Stimulated activated CD4-positive, alpha-beta T cell treated with anti-CD3 and anti-CD28 coated beads, Interleukin-1b, Interleukin-23, amount 100 ng/mL, for 1 hour (primary cell): Measurements from ENCODE around the gene PSPC1.
"Not testable (repeated sequence)": the region's sequence is repeated elsewhere in the genome, so short reads cannot be mapped to it uniquely, and the experiment has no call there.

Experiments
- DNase-seq, 2 donors: peaks; one replicate each; pipeline ENCODE4 v3.0.0-alpha.2; 2020; ENCODE audit warnings: low read depth in 2 of 2

The PSPC1 gene, protein sequence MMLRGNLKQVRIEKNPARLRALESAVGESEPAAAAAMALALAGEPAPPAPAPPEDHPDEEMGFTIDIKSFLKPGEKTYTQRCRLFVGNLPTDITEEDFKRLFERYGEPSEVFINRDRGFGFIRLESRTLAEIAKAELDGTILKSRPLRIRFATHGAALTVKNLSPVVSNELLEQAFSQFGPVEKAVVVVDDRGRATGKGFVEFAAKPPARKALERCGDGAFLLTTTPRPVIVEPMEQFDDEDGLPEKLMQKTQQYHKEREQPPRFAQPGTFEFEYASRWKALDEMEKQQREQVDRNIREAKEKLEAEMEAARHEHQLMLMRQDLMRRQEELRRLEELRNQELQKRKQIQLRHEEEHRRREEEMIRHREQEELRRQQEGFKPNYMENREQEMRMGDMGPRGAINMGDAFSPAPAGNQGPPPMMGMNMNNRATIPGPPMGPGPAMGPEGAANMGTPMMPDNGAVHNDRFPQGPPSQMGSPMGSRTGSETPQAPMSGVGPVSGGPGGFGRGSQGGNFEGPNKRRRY

DNA sequence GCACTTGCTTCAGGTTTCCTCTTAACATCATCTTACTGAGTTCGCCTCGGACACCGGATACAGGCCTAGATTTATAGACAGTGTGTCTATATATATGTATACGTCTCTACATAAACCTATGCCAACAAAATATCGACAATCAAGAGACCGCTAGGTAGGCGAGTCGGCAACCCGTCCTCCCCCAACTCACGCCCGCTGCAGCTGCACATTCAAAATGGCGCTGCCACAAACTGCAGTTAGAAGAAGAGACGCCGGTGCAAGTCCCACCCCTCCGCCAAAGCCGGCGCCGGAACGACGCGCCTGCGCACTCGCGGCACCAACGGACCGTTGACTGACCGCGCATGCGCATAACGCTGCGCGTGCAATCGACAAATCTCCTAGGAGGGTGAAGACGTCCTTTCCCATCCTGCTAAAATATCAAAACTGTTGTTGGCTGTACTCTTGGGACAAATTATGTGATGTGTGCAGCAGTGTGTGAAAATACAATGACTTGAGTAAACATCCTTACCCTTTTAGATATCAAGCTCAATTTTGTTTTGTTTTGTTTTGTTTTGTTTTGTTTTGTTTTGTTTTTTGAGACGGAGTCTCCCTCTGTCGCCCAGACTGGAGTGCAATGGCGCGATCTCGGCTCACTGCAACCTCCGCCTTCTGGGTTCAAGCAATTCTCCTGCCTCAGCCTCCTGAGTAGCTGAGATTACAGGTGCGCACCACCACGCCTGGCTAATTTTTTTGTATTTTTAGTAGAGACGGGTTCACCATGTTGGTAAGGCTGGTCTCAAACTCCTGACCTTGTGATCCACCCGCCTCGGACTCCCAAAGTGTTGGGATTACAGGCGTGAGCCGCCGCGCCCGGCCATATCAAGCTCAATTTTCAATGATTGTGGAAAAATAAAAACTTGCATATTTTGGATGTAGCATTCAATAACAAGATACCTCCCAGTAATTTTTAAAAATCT is at the start of gene PSPC1:
Gene PSPC1 (minus strand): TSS at position 219 of the 956 bp plus-strand sequence. CDS start 188 bp downstream, at position 31.
- peak; percentile 88 to 92 for DNase-seq

DNA sequence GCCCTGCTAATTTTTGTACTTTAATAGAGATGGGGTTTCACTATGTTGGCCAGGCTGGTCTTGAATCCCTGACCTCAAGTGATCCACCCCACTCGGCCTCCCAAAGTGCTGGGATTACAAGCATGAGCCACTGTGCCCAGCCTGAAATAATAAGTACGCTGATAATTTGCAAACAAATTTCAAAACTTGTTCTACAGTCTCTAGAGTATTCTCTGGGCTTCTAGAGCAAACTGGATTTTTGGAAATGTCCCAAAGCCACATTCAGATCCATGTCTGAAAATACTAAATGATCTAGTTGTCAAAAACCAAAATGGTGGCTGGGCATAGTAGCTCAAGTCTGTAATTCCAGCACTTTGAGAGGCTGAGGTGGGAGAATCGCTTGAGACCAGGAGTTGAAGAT is 39.9 kb upstream of the PSPC1 start:
- DNase-seq: no peak

DNA sequence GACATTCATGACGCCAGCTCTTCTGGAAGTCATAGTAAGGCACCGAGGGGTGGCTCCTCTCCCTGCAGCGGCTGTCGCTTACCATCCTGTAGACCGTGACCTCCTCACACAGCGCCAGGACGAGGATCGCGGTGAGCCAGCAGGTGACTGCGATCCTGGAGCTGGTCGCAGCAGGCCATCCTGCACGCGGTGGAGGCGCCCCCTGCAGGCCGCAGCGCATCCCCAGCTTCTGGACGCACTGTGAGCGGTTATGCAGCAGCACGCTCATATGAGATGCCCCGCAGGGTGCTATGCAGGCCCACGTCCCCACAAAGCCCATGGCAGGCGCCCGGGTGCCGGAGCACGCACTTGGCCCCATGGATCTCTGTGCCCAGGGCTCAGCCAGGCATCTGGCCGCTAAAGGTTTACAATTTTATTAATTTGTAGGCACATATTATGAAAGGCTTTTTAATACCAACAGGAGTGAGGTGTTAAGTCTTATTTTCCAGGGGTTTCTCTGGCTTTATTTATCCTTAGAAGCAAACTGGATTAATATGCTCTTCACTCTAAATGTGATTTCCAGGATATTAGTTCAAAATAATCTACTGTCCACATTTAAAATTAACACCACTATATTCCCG is 35.6 kb upstream of the PSPC1 start:
- peak in 1 of 2 donors; percentile 10 for DNase-seq

DNA sequence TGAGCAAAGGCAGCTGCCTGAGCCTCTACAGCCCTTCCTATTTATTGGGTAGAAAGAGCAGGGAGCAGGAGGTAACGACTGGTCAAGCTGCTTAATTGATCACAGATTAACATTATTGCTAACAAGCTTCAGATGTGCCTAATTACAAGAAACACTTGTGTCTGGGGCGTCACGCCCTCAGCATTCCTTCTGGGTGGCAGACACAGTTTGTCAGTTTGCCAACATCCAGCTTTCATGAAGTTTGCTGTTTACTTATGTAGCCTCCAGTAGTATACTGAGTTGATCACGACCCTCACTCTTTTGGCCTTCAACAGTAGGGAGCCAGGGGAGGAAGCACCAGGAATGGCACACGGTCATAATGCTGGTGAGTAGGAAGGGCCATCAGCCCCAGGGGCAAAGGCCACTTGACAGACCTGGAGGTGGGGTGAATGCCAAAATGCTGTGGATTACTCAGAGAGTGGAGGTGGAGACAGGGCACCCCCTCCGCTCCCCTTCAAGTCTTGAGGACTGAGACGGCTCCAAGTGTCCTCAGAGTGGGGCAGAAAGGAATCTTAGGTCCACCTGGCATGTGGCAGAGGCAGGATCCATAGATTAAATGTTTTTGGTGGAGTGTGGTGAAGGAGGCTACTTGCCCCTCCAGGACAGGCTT is 34.9 kb upstream of the PSPC1 start:
- no peak for DNase-seq

DNA sequence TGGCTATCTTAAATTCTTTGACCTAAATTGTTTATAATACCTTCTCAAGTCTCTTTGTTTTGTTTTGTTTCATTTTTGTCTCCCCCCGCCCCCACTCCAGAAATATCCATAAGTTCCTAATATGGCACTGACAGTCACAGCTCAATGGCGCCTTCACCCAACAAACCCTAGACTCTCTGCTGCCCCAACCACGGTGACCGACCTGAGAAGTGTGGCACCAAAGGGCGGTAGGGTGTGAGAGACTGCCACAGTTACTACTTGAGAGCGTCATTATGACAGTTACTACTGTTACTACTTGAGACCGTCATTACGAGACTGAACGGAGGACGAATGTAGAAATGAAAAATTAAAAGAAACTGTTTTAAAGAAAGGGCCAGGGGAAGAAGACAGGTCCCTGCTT is 34.4 kb upstream of the PSPC1 start:
- no peak for DNase-seq

DNA sequence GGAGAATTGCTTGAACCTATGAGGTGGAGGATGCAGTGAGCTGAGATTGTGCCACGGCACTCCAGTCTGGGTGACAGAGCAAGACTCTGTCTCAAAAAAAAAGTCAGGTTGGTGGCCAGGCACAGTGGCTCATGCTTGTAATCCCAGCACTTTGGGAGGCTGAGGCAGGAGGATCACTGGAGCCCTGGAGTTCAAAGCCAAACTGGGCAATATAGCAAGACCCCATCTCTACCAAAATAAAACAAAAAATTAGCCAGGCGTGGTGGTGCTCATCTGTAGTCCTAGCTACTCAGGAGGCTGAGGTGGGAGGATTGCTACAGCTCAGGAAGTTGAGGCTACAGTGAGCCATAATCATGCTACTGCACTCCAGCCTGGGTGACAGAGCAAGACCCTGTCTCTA is 33.1 kb upstream of the PSPC1 start:
- DNase-seq: not testable (repeated sequence)

DNA sequence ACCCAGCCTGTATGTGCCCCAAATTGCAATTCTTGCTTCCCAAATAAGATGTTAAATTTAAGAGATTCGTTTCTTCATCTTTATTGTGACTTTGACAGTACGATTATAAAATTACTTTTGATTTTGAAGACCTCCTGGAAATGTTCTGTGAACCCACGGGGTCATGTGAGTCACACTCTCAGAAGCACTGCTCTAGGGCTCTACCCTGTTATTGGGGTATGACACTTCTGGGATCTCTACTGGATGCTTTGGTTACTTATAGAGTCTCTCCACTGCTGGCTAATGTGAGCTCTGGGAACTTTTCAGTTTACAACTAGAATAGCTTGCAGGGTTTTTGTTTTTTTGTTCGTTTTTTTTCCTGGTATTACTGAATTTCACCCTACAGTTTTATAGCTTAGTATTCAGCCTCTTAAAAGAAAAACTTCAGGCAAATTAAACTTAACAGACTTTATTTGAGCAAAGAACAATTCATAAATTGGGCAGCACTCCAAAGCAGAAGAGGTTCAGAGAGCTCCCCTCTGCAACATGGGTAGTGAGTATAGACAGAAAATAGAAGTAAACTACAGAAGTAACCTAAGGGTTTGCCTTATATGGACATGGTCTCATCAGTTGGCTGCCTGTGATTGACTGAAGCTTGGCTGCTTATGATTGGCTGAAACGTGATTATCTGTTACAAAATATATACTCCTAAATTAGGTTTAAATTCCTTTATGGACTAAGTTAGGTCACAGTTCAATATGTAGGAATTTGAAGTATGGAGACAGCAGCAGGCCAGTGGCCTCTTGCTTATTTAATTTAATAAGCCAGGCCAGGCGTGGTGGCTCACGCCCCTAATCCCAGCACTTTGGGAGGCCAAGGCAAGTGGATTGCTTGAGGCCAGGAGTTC is 28.5 kb upstream of the PSPC1 start:
- no peak for DNase-seq

DNA sequence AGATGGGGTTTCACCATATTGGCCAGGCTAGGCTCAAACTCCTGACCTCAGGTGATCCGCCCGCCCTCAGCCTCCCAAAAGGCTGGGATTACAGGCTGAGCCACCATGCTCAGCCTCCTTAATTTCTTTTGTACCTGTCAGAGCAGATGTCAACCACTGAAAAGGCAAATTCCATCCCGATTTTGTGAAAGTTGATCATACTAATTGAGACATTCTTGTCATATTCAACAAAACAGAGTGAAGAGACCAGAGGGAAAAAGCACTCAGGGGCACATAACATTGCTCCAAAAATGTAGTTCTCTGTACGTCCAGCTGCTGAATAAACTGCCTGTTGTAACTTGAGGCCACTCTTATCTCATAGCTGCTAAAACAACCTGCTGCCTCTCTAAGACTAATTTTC is 27.4 kb upstream of the PSPC1 start:
- no peak for DNase-seq

DNA sequence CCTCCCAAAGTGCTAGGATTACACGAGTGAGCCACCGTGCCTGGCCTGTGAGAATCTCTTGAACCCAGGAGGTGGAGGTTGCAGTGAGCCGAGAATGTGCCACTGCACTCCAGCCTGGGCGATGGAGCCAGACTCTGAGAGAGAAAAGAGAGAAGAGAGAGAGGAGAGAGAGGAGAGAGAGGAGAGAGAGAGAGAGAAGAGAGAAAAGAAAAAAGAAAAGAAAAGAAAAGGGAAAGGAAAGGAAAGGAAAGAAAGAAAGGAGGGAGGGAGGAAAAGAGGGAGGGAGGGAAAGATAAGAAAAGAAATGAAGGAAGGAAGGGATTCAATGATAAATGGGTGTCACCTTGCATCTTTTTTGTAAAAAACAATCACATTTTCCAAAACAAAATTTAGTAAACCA is 23.0 kb upstream of the PSPC1 start:
- no peak for DNase-seq

DNA sequence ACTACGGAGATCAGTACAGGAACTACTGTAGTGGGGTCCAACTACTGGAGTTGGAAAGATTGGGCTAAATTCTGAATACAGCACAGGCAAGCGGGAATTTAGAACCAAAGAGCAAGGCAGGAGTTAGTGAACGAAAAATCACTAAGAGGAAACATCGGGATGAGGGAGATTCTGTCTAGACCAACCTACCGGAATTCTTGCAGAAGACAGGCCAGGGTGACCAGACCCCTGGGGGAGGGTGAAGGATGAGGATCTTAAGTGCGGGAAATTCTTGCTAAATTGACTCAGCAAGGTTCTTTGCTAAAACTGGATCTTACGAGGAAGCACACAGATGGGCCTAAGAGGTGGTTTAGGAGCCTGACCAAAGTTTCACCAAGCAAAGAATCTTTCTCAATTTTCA is 13.2 kb upstream of the PSPC1 start:
- no peak for DNase-seq

DNA sequence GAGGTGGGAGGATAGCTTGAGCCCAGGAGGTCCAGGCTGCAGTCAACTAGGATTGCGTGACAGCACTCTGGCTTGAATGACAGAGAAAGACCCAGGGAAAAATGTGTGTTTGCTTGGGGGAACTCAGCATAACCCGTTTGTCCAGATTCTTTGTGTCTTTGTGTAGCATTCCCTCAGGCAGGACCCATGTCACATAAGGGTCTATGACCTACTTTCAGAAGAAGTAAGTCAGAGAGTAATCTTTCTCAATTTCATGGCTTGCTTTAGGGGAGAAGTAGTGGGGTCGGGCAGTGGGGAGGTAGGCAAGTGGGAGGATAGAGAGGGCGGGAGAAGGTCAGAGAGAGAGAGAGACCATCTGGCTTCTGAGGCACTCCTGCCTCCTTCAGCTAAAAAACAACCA is 11.9 kb upstream of the PSPC1 start:
- DNase-seq: no peak

DNA sequence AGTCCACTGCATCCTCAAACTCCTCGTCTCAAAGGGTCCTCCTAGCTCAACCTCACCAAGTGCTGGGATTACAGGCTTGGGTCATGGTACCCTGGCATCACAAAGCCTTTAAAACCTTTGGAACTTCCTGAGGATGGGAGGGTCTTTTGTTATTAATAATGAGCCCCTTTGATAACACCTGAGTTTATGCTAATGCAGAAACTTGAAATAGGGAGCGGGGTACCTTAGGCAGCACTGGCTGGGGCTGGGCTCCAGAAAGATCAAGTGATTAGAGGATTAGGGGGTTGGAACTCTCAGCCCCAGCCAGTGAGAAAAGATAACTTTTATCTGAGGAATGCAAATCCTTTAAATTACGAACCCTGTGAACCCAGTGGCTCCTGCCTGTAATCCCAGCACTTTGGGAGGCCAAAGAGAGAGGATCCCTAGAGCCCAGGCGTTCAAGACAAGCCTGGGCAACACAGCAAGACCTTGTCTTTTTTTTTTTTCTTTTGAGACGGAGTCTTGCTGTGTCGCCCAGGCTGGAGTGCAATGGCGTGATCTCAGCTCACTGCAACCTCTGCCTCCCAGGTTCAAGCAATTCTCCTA is 9.3 kb upstream of the PSPC1 start:
- no peak for DNase-seq

DNA sequence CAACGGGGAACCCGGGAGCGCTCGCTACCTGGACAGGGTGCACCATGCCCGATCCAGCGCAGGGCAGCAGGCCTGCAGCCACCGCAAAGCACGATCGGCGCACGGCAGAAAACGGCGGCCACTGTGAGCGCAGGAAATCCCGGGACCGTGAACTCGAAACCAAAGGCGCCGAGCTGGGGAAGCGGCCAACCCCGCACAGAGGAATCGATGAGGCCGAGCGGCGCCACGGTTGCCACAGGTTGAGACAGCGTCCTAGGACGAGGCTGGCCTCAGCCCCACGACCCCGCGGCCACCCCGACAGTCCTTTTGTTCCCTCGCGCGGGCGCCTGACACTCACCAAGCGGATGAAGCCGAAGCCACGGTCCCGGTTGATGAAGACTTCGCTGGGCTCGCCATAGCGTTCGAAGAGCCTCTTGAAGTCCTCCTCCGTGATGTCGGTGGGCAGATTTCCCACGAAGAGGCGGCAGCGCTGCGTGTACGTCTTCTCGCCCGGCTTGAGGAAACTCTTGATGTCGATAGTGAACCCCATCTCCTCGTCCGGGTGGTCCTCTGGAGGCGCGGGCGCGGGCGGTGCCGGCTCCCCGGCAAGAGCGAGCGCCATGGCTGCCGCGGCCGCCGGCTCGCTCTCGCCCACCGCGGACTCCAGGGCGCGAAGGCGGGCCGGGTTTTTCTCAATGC is 557 bp downstream of the PSPC1 start:
- DNase-seq: peak in 1 of 2 donors; percentile 34

DNA sequence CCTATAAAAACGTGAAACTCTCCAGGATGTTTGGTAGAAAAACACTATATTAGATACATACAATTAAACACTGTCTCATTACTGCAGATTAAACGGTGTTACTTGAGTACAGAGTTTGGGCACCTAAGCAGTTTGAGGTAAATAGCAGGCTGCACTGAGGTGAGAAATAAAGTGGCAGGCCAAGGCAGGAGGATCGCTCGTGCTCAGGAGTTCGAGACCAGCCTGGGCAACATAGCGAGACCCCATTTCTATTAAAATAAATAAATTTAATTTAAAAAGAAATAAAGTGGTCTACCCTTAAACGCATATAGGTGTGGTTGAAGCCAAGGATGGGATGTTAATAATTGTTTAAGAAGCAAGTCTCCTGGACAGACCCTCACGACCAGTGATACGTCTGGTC is 1.2 kb downstream of the PSPC1 start:
- no peak for DNase-seq

DNA sequence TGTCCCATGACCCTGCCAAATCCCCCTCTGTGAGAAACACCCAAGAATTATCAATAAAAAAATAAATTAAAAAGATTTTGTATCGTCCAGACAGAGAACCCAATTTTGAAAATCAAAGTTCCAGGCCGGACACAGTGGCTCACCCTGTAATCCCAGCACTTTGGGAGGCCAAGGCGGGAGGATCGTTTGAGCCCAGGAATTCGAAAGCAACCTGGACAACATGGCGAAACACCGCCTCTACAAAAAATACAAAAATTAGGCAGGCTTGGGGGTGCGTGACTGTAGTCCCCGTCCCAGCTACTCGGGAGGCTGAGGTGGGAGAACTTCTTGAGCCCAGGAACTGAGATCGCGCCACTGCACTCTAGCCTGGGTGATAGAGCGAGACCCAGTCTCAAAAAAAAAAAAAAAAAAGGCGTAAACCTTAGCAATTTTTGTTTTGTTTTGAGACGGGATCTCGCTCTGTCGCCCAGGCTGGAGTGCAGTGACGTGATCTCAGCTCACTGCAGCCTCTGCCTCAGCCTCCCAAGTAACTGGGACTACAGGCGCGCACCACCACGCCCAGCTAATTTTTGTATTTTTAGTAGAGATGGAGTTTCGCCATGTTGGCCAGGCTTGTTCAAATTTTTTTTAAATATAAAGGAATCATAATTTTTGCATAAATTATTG is 1.9 kb downstream of the PSPC1 start:
- not testable (repeated sequence) for DNase-seq

DNA sequence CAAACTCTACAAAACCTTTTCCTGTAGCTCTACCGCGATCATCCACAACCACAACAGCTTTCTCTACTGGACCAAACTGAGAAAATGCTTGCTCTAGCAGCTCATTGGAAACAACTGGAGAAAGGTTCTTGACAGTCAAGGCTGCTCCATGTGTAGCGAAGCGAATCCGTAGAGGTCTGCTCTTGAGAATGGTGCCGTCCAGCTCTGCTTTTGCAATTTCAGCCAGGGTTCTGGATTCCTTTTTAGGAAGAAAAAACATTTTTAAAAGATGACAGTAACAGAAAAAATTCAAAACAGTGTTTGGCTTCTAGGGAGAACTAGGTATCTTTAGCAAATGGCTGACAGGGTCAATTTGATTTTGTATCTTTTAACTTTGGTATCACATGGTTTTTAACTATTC is 10.4 kb downstream of the PSPC1 start:
- no peak for DNase-seq

DNA sequence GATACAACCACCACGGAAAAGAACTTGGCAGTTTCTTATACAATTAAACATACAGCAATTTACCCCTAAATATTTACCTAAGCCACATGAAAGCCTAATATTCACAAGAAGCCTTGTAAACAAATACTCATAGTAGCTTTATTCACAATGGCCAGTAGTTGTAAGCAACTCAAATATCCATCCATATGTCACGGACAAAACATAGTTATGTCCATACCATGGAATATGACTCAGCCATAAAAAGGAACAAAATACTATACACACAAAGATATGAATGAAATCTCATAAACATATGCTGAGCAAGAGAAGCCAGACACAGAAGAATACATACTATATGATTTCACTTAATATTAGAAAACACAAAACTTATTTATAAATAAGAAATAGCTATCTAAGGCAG is 12.9 kb downstream of the PSPC1 start:
- DNase-seq: no peak

DNA sequence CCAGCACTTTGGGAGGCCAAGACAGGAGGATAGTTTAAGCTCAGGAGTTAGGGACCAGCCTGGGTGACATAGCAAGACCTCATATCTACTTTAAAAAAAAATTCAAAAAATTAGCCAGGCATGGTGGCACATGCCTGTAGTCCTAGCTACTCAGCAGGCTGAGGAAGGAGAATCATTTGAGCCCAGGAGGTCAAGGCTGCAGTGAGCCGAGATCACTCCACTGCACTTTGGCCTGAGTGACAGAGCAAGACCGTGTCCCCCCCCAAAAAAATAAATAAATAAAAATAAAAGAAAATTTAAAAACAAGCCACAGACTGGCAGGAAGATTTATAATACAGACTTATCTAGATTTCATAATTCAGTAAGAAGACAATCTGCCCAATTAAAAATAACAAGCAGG is 14.8 kb downstream of the PSPC1 start:
- DNase-seq: no peak

DNA sequence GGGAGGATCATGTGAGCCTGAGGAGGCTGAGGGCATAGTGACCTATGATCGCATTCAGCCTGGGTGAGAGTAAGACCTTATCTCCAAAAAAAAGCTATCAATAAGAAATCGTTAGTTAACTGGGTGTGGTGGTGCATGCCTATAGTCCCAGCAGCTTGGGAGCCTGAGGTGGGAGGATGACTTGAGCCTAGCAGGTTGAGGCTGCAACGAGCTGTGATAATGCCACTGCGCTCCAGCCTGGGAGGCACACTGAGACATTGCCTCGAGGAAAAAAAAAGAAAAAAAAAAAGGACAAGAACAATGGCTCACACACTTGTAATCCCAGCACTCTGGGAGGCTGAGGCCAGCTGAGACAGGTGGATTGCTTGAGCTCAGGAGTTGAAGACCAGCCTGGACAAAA is 16.2 kb downstream of the PSPC1 start:
- no peak for DNase-seq
